Body of pancreas (tissue), 4 donors: ENCODE results near the gene CD55. TPM values are rescaled to one million over a fixed set of nuclear protein-coding genes. Genes with fewer than 3 reads are reported as not detected.

Source experiments
- ATAC-seq: fragments of 150-250 bp; one replicate; pipeline ENCODE4 v1.9.1; 2016
- DNase-seq, 4 donors: peaks; one replicate each; pipeline ENCODE4 v3.0.0-alpha.2; 2019
- H3K27ac ChIP-seq, 4 donors: fragments of 200-600 bp; sonication (generic); 1 replicate in 3 of 4; 2 replicates in 1 of 4; pipeline versions ENCODE4 v1.5.1 to v1.6.1; 2016 to 2019; ENCODE audit warnings: mild to moderate bottlenecking in 1 of 4, mixed read lengths in 1 of 4, moderate library complexity in 1 of 4
- H3K27me3 ChIP-seq, 2 donors: fragments of 200-600 bp; sonication (generic); one replicate each; pipeline ENCODE4 v1.6.0; 2016; ENCODE audit warnings: mild to moderate bottlenecking in 1 of 2
- H3K36me3 ChIP-seq, 2 donors: fragments of 200-600 bp; sonication (generic); replicated peaks in 1 of 2; 2 replicates each; pipeline ENCODE4 v1.5.1; 2016; ENCODE audit warnings: low read depth in 2 of 2; ENCODE audit not compliant: insufficient read depth in 1 of 2
- H3K4me1 ChIP-seq: fragments of 200-600 bp; sonication (generic); one replicate; pipeline ENCODE4 v1.6.0; 2016
- H3K4me3 ChIP-seq, 2 donors: fragments of 200-600 bp; sonication (generic); 1 replicate in 1 of 2; 2 replicates in 1 of 2; pipeline ENCODE4 v1.5.1; 2016 to 2019
- H3K9me3 ChIP-seq, 3 donors: fragments of 200-600 bp; sonication (generic); 1 replicate in 2 of 3; 2 replicates in 1 of 3; pipeline ENCODE4 v1.5.1; 2016
- POLR2A ChIP-seq, 3 donors: fragments of 450-650 bp; IDR thresholded peaks; one replicate each; pipeline ENCODE4 v1.6.1; 2016; ENCODE audit warnings: antibody characterized with exemption in 3 of 3, mild to moderate bottlenecking in 2 of 3
- WGBS, 2 donors: methylation state at CpG; one replicate each; pipeline ENCODE4 v1.1.5; 2017; 5-methylcytosine and 5-hydroxymethylcytosine counted together
- intact Hi-C: fragments of 100-400 bp; cut with DNase I; formaldehyde crosslinking; loops from one replicate; pipeline ENCODE4 v1.15.1; 2023
- total RNA-seq, 2 donors: library from RNA; depleted of rRNA; stranded (reverse); fragments of >200 nt; gene quantifications; one replicate each; pipeline ENCODE4 v1.1.0, GENCODE V29; 2016
- TF ChIP-seq, protein P1 (sequence below), 7 experiments: fragments of 450-650 bp in 4 of 7; fragments of 200-600 bp in 3 of 7; sonication (generic) in 3 of 7; IDR thresholded peaks; one replicate each; pipeline ENCODE4 v1.5.1; 2016 to 2019; ENCODE audit warnings: antibody characterized with exemption in 7 of 7

The CD55 gene
- total RNA-seq, 2 donors from 2014 or later = 27.0 to 29.8 TPM

DNA sequence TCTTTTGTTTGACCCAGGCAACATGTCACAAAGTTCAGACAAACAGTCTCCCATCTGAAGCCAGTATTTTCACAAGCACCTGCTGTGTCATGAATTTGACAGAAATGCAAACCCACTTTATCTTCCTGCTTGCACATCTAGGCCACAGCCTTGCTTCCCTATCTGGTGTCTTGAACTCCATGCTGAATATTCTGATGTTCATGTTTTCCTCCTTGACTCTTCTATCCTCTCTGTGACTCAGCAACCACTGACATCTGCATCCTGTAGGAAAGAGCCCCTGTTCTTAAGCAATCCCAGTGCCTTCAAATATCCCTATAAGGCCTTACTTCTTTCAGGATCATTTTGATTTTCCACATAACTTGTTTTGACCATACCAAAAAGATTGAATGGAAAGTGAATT lies 6.5 kb downstream of the CD55 start:
- peaks cover 10% of the 10 kb centered on the region for H3K4me1 ChIP-seq
- TF ChIP-seq, protein P1, sequence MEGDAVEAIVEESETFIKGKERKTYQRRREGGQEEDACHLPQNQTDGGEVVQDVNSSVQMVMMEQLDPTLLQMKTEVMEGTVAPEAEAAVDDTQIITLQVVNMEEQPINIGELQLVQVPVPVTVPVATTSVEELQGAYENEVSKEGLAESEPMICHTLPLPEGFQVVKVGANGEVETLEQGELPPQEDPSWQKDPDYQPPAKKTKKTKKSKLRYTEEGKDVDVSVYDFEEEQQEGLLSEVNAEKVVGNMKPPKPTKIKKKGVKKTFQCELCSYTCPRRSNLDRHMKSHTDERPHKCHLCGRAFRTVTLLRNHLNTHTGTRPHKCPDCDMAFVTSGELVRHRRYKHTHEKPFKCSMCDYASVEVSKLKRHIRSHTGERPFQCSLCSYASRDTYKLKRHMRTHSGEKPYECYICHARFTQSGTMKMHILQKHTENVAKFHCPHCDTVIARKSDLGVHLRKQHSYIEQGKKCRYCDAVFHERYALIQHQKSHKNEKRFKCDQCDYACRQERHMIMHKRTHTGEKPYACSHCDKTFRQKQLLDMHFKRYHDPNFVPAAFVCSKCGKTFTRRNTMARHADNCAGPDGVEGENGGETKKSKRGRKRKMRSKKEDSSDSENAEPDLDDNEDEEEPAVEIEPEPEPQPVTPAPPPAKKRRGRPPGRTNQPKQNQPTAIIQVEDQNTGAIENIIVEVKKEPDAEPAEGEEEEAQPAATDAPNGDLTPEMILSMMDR (IDR thresholded peaks at IDR 0.05) = no peak
- TF ChIP-seq POLR2A (IDR thresholded peaks at IDR 0.05) = no peak
- H3K27ac ChIP-seq = no peak overlapping the region
- H3K4me3 ChIP-seq = no peak overlapping the region
- ATAC-seq = no peak
- peaks cover 9 to 11% of the 10 kb centered on the region in 2 donors for H3K36me3 ChIP-seq
- no peaks in the 10 kb centered on the region for H3K27me3 ChIP-seq
- DNase-seq = no peak
- H3K9me3 ChIP-seq = no peaks in the 10 kb centered on the region
- intact Hi-C loops = no loop called here

DNA sequence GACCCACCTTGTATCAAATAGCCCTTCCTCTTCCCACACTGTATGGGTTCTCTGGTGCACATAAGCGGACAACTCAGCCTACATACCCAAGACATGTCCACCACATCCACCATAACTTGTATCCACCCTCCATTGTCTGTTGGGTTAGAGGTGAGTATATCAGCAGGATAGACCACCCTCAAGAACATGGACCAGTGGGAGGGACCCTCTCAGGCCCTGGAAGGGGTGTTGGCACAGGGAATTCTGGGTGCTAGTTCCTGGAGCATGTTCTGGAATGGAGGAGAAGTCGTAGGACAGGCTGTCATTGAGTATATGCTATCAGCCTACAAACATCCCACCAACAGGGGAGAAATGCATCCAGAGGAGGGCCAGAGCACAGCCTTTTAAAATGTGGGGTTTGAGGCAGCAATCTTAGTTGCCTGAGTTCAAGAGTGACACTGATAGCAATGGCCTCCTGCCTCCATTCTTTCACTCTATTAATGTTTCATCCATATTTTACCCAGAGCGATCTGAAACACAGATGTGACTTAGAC lies 7.5 kb downstream of the CD55 start:
- ATAC-seq (no peak), DNase-seq (no peak)
- Histone ChIP-seq H3K9me3 (no peaks in the 10 kb centered on the region), H3K27ac (no peak overlapping the region), H3K36me3 (peaks cover 9 to 11% of the 10 kb centered on the region in 2 donors), H3K4me1 (peaks cover 2% of the 10 kb centered on the region), H3K27me3 (no peaks in the 10 kb centered on the region), H3K4me3 (no peak overlapping the region)
- 91 to 96% methylated on average over 3 of the region's 3 CpGs for WGBS, 2 donors
- no peak for TF ChIP-seq POLR2A (IDR thresholded peaks at IDR 0.05)
- TF ChIP-seq, protein P1 (IDR thresholded peaks at IDR 0.05) = no peak
- intact Hi-C loops = no loop called here

DNA sequence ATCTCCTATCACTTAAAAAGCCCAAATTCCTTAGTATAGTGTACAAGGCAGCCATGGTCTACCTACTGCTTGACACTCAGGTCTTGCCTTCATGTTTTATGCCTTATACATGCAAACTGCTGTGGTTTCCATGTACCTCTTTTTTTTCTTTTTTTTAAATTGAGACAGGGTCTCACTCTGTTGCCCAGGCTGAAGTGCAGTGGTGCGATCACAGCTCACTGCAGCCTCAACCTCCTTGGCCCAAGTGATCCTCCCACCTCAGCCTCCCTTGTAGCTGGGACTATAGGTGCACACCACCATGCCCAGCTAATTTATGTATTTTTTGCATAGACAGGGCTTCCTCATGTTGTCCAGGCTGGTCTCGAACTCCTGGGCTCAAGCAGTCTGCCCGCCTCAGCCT lies 8.0 kb downstream of the CD55 start:
- intact Hi-C loops = no loop called here
- Histone ChIP-seq H3K36me3 (peaks cover 9 to 11% of the 10 kb centered on the region in 2 donors), H3K27me3 (no peaks in the 10 kb centered on the region), H3K4me3 (no peak overlapping the region), H3K27ac (no peak overlapping the region), H3K4me1 (no peaks in the 10 kb centered on the region), H3K9me3 (no peaks in the 10 kb centered on the region)
- TF ChIP-seq, protein P1 (IDR thresholded peaks at IDR 0.05) = no peak
- TF ChIP-seq POLR2A (IDR thresholded peaks at IDR 0.05) = no peak
- DNase-seq = no peak
- 94 to 98% methylated on average over 3 of the region's 3 CpGs for WGBS, 2 donors
- no peak for ATAC-seq

DNA sequence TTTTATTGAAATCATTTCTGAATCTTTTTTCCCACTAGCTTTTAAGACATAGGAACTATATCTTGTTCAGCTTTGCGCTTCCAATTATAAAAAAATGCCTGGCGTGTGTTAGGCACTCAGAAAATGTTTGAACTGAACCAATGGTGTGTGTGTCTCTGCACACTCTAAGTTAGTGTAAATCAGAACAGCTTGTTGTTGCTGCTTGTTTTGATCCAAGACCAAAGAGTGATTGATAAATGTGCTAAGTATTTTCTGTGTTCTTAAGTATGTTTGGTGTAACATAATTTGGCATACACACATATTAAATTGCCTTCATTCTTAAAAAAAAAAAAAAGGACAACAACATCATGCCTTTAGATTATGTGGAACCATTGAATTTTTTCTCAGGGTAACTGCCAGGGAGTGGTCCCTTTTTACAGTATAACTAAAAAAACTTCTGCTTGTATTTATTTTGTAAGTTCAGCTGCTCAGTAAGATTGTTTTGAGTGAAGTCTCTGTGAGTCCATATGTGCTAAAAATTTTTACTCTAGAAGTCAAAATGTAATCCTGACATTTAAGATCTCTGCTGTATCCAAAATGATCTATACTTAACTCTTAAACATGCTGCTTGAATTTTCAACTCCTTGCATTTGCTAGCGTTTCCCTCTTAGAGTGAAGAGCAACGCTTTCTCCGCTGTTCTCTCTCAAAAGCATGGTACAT lies 8.7 kb downstream of the CD55 start:
- H3K9me3 ChIP-seq = no peaks in the 10 kb centered on the region
- WGBS, 2 donors = 79 to 87% methylated on average over 5 of the region's 5 CpGs
- no peak overlapping the region for H3K4me3 ChIP-seq
- H3K27me3 ChIP-seq = no peaks in the 10 kb centered on the region
- no peaks in the 10 kb centered on the region for H3K4me1 ChIP-seq
- intact Hi-C loops = no loop called here
- no peak overlapping the region for H3K27ac ChIP-seq
- peaks cover 9 to 11% of the 10 kb centered on the region in 2 donors for H3K36me3 ChIP-seq
- no peak for DNase-seq
- TF ChIP-seq POLR2A (IDR thresholded peaks at IDR 0.05) = no peak
- TF ChIP-seq, protein P1 (IDR thresholded peaks at IDR 0.05) = no peak
- ATAC-seq = no peak
